Vagina (tissue), 2 donors: ENCODE results near the gene ERLIN1.

ENCODE experiments used
- CTCF ChIP-seq, 3 experiments: fragments of 450-650 bp in 2 of 3; fragments of 200-600 bp in 1 of 3; sonication (generic) in 1 of 3; IDR thresholded peaks; one replicate each; pipeline ENCODE4 v1.5.1; 2017 to 2019; ENCODE audit warnings: antibody characterized with exemption in 3 of 3, mild to moderate bottlenecking in 2 of 3, moderate library complexity in 2 of 3
- POLR2AphosphoS5 ChIP-seq, 2 donors: sonication (generic); formaldehyde crosslinking; IDR thresholded peaks; one replicate each; pipeline ENCODE4 v1.9.0; 2017; ENCODE audit warnings: antibody characterized with exemption in 2 of 2, mild to moderate bottlenecking in 2 of 2, low read depth in 1 of 2; ENCODE audit not compliant: insufficient read depth in 1 of 2

DNA sequence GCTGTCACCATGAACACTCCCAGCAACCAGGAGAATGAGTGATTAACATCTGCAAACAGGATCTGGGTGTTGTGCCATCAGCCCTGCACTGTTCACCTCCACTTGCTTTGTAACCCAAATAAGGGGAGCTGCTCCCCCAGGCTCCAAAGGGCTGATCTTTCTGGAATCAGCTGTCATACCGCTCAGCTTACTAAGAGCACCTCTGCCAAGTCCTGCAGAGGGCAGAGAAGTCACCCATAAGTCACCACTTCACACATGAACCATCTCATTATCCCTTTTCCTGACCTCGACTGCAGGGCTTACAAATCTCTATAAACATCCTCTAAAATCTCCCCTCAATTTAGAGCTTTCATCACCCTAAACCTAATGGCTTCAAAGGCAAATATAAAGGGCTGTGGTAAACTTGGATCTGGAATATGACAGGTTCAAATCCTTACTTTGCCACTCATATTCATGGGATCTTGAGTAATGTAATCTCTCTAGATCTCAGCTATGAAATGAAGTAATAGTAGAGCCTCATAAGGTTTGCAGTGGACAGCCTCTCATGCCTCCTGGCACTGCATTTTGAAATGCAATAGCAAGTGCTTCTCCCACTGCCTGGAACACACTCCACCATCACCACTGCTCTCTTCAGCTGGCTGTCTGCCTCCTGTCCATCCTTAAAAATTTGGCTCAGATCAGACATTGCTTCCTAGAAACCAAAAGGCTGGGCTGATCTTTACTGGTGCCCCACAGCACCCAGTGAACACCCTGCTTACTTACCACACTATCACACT, 38.8 kb downstream of the ERLIN1 start:
- no peak for TF ChIP-seq CTCF (IDR thresholded peaks at IDR 0.05)
- no peak for TF ChIP-seq POLR2AphosphoS5 (IDR thresholded peaks at IDR 0.05; ENCODE audit: insufficient read depth in 1 of 2, low read depth in 1 of 2)
